Immature natural killer cell (primary cell): ENCODE results near the gene PSMA7. TPM values are rescaled to one million over a fixed set of nuclear protein-coding genes. Genes with fewer than 3 reads are reported as not detected.

Experiments
- DNase-seq, 3 donors: peaks; one replicate each; pipeline ENCODE4 v3.0.0; 2022; ENCODE audit warnings: mixed read lengths in 1 of 3
- H3K27ac Mint-ChIP-seq, 6 donors: one replicate each; pipeline ENCODE4 v1.8.0; 2020; ENCODE audit warnings: mixed read lengths in 6 of 6, mild to moderate bottlenecking in 5 of 6, inconsistent platforms in 4 of 6, moderate library complexity in 3 of 6
- H3K27me3 Mint-ChIP-seq, 3 donors: one replicate each; pipeline ENCODE4 v1.8.0; 2020 to 2021; ENCODE audit warnings: low read depth in 3 of 3, mild to moderate bottlenecking in 3 of 3, mixed read lengths in 3 of 3, moderate library complexity in 3 of 3, inconsistent platforms in 1 of 3
- H3K36me3 Mint-ChIP-seq, 3 donors: one replicate each; pipeline ENCODE4 v1.8.0; 2020; ENCODE audit warnings: mixed read lengths in 3 of 3, inconsistent platforms in 2 of 3, mild to moderate bottlenecking in 2 of 3
- H3K4me1 Mint-ChIP-seq, 2 donors: one replicate each; pipeline ENCODE4 v1.8.0; 2020; ENCODE audit warnings: inconsistent platforms in 2 of 2, mild to moderate bottlenecking in 2 of 2, mixed read lengths in 2 of 2, moderate library complexity in 1 of 2
- H3K4me3 Mint-ChIP-seq, 5 donors: one replicate each; pipeline ENCODE4 v1.8.0; 2020; ENCODE audit warnings: mild to moderate bottlenecking in 5 of 5, mixed read lengths in 5 of 5, inconsistent platforms in 3 of 5, moderate library complexity in 3 of 5
- H3K9me3 Mint-ChIP-seq, 6 donors: one replicate each; pipeline ENCODE4 v1.8.0; 2020; ENCODE audit warnings: mild to moderate bottlenecking in 6 of 6, mixed read lengths in 6 of 6, inconsistent platforms in 4 of 6, moderate library complexity in 3 of 6
- polyA plus RNA-seq, 3 donors: library from polyadenylated mRNA; unstranded; fragments of 300-500 nt; fragmentation: Illumina TruSeq; gene quantifications; one replicate each; pipeline ENCODE4 v1.2.3, GENCODE V29; 2021

The PSMA7 gene
- polyA plus RNA-seq, 3 donors from 2014 or later, result 497 to 643 (median 622) TPM

GRCh38 chr20:62145688-62146018 lies 2.5 kb upstream of the PSMA7 start:
- peak overlapping the region; percentile 82 to 90 (median 84) for H3K4me3 Mint-ChIP-seq

GRCh38 chr20:62143957-62144825 lies 997 bp upstream of the PSMA7 start:
- peaks cover 7 to 22% (median 14%) of the 10 kb centered on the region in 3 donors for H3K27me3 Mint-ChIP-seq
- DNase-seq, result peak in 2 of 3 donors; percentile 28 to 35
- peaks cover 0 to 6% (median 0%) of the 10 kb centered on the region in 3 donors for H3K36me3 Mint-ChIP-seq
- peak overlapping the region; percentile 82 to 90 (median 84) for H3K4me3 Mint-ChIP-seq
- H3K4me1 Mint-ChIP-seq, result peaks cover 40 to 48% of the 10 kb centered on the region in 2 donors
- peak overlapping the region; percentile 85 to 92 (median 90) for H3K27ac Mint-ChIP-seq
- no peaks in the 10 kb centered on the region for H3K9me3 Mint-ChIP-seq

More at GRCh38 chr20:62145688-62146018, 2.5 kb upstream of the PSMA7 start:
- DNase-seq, result no peak
- peaks cover 0 to 1% (median 0%) of the 10 kb centered on the region in 6 donors for H3K9me3 Mint-ChIP-seq
- peaks cover 7 to 24% (median 17%) of the 10 kb centered on the region in 3 donors for H3K27me3 Mint-ChIP-seq
- peak overlapping the region; percentile 1 to 89 (median 64) for H3K27ac Mint-ChIP-seq
- H3K4me1 Mint-ChIP-seq, result peaks cover 37 to 39% of the 10 kb centered on the region in 2 donors
- peaks cover 0 to 3% (median 0%) of the 10 kb centered on the region in 3 donors for H3K36me3 Mint-ChIP-seq

GRCh38 chr20:62142252-62143080 lies 728 bp downstream of the PSMA7 start:
- no peak for DNase-seq
- Mint-ChIP-seq H3K4me3 (peak overlapping the region; percentile 89 to 94 (median 91)), H3K4me1 (peaks cover 49 to 58% of the 10 kb centered on the region in 2 donors), H3K9me3 (no peaks in the 10 kb centered on the region), H3K36me3 (peaks cover 6 to 20% (median 9%) of the 10 kb centered on the region in 3 donors), H3K27me3 (peaks cover 9 to 24% (median 14%) of the 10 kb centered on the region in 3 donors), H3K27ac (peak overlapping the region; percentile 89 to 96 (median 92))

GRCh38 chr20:62141397-62142251 lies 1.6 kb downstream of the PSMA7 start:
- Mint-ChIP-seq H3K4me1 (peaks cover 51 to 66% of the 10 kb centered on the region in 2 donors), H3K27ac (peak overlapping the region; percentile 89 to 96 (median 92)), H3K9me3 (no peaks in the 10 kb centered on the region), H3K27me3 (peaks cover 9 to 26% (median 14%) of the 10 kb centered on the region in 3 donors), H3K36me3 (peaks cover 10 to 27% (median 13%) of the 10 kb centered on the region in 3 donors), H3K4me3 (peak overlapping the region; percentile 89 to 94 (median 91))
- DNase-seq, result peak; percentile 40 to 50 (median 45)

GRCh38 chr20:62141043-62141396 lies 2.2 kb downstream of the PSMA7 start:
- Mint-ChIP-seq H3K27ac (peak overlapping the region; percentile 89 to 96 (median 92)), H3K27me3 (peaks cover 10 to 25% (median 14%) of the 10 kb centered on the region in 3 donors), H3K9me3 (no peaks in the 10 kb centered on the region), H3K36me3 (peaks cover 11 to 32% (median 17%) of the 10 kb centered on the region in 3 donors), H3K4me3 (peak overlapping the region; percentile 89 to 94 (median 91)), H3K4me1 (peaks cover 51 to 70% of the 10 kb centered on the region in 2 donors)
- no peak for DNase-seq

GRCh38 chr20:62139636-62140035 lies 3.6 kb downstream of the PSMA7 start:
- H3K4me1 Mint-ChIP-seq, result peaks cover 40 to 56% of the 10 kb centered on the region in 2 donors

GRCh38 chr20:62138912-62139311 lies 4.3 kb downstream of the PSMA7 start:
- peaks cover 40 to 52% of the 10 kb centered on the region in 2 donors for H3K4me1 Mint-ChIP-seq
- DNase-seq, result no peak
- H3K9me3 Mint-ChIP-seq, result no peaks in the 10 kb centered on the region
- no peak overlapping the region for H3K4me3 Mint-ChIP-seq
- peaks cover 11 to 32% (median 21%) of the 10 kb centered on the region in 3 donors for H3K36me3 Mint-ChIP-seq
- peaks cover 8 to 23% (median 12%) of the 10 kb centered on the region in 3 donors for H3K27me3 Mint-ChIP-seq
- peak overlapping the region in 2 of 6 donors; percentile 43 to 78 for H3K27ac Mint-ChIP-seq

More at GRCh38 chr20:62139636-62140035, 3.6 kb downstream of the PSMA7 start:
- peak overlapping the region in 1 of 5 donors; percentile 30 for H3K4me3 Mint-ChIP-seq
- peaks cover 11 to 32% (median 17%) of the 10 kb centered on the region in 3 donors for H3K36me3 Mint-ChIP-seq
- H3K9me3 Mint-ChIP-seq, result no peaks in the 10 kb centered on the region
- peak overlapping the region in 5 of 6 donors; percentile 49 to 78 (median 57) for H3K27ac Mint-ChIP-seq
- H3K27me3 Mint-ChIP-seq, result peaks cover 10 to 23% (median 12%) of the 10 kb centered on the region in 3 donors
- DNase-seq, result no peak

GRCh38 chr20:62138204-62138543 lies 5.0 kb downstream of the PSMA7 start:
- H3K4me3 Mint-ChIP-seq, result no peak overlapping the region
- peaks cover 43 to 52% of the 10 kb centered on the region in 2 donors for H3K4me1 Mint-ChIP-seq
- H3K9me3 Mint-ChIP-seq, result no peaks in the 10 kb centered on the region
- H3K27ac Mint-ChIP-seq, result peak overlapping the region; percentile 73 to 83 (median 78)
- no peak for DNase-seq
- peaks cover 11 to 32% (median 21%) of the 10 kb centered on the region in 3 donors for H3K36me3 Mint-ChIP-seq
- peaks cover 8 to 21% (median 12%) of the 10 kb centered on the region in 3 donors for H3K27me3 Mint-ChIP-seq

- Mint-ChIP-seq H3K27ac (peak overlapping the region; percentile 74 to 83 (median 78)), H3K36me3 (peaks cover 11 to 32% (median 21%) of the 10 kb centered on the region in 3 donors), H3K27me3 (peaks cover 9 to 19% (median 12%) of the 10 kb centered on the region in 3 donors), H3K9me3 (no peaks in the 10 kb centered on the region), H3K4me3 (no peak overlapping the region), H3K4me1 (peaks cover 45 to 52% of the 10 kb centered on the region in 2 donors)
- no peak for DNase-seq
Measured at GRCh38 chr20:62137478-62138203, 5.6 kb downstream of the PSMA7 start.

- Mint-ChIP-seq H3K36me3 (peaks cover 11 to 38% (median 21%) of the 10 kb centered on the region in 3 donors), H3K4me3 (no peak overlapping the region), H3K9me3 (no peaks in the 10 kb centered on the region), H3K4me1 (peaks cover 47 to 54% of the 10 kb centered on the region in 2 donors), H3K27ac (peak overlapping the region; percentile 74 to 83 (median 78)), H3K27me3 (peaks cover 9 to 15% (median 10%) of the 10 kb centered on the region in 3 donors)
- DNase-seq, result no peak
Measured at GRCh38 chr20:62137092-62137384, 6.2 kb downstream of the PSMA7 start.

- Mint-ChIP-seq H3K9me3 (no peaks in the 10 kb centered on the region), H3K4me3 (no peak overlapping the region), H3K36me3 (peaks cover 11 to 38% (median 21%) of the 10 kb centered on the region in 3 donors), H3K27ac (peak overlapping the region; percentile 74 to 83 (median 78)), H3K27me3 (peaks cover 4 to 12% (median 7%) of the 10 kb centered on the region in 3 donors), H3K4me1 (peaks cover 44 to 52% of the 10 kb centered on the region in 2 donors)
- DNase-seq, result peak; percentile 62 to 69 (median 63)
Measured at GRCh38 chr20:62136283-62137091, 6.7 kb downstream of the PSMA7 start.
